ENCODE measurements around the gene UNC119B.

The UNC119B gene

GRCh38 chr12:120713861-120714482 is 3.7 kb downstream of the UNC119B start:
- Mint-ChIP-seq H3K36me3 (ENCODE audit: insufficient read depth) (peaks cover 24% of the 10 kb centered on the region), H3K27ac (no peak overlapping the region), H3K4me1 (ENCODE audit: low read depth in 2 of 2) (peaks cover 29 to 31% of the 10 kb centered on the region in 2 donors), H3K4me3 (no peak overlapping the region), H3K27me3 (no peaks in the 10 kb centered on the region), H3K9me3 (no peaks in the 10 kb centered on the region)
- peak; percentile 67 for ATAC-seq (replicated peaks)
- DNase-seq: peak; percentile 76 to 80 (median 78)

GRCh38 chr12:120718055-120718454 is 7.8 kb downstream of the UNC119B start:
- H3K27me3 Mint-ChIP-seq: no peaks in the 10 kb centered on the region
- peaks cover 6 to 11% of the 10 kb centered on the region in 2 donors for H3K4me1 Mint-ChIP-seq (ENCODE audit: low read depth in 2 of 2)
- H3K27ac Mint-ChIP-seq: no peak overlapping the region
- H3K36me3 Mint-ChIP-seq (ENCODE audit: insufficient read depth): peaks cover 34% of the 10 kb centered on the region
- no peak for ATAC-seq (replicated peaks)
- DNase-seq: no peak
- no peak overlapping the region for H3K4me3 Mint-ChIP-seq
- H3K9me3 Mint-ChIP-seq: no peaks in the 10 kb centered on the region

GRCh38 chr12:120719072-120719471 is 8.8 kb downstream of the UNC119B start:
- Mint-ChIP-seq H3K9me3 (no peaks in the 10 kb centered on the region), H3K4me1 (ENCODE audit: low read depth in 2 of 2) (peaks cover 1 to 5% of the 10 kb centered on the region in 2 donors), H3K27me3 (no peaks in the 10 kb centered on the region), H3K36me3 (ENCODE audit: insufficient read depth) (peaks cover 34% of the 10 kb centered on the region), H3K27ac (no peak overlapping the region), H3K4me3 (no peak overlapping the region)
- DNase-seq (no peak), ATAC-seq (replicated peaks) (no peak)

- H3K4me1 Mint-ChIP-seq (ENCODE audit: low read depth in 2 of 2): peaks cover 2 to 6% of the 10 kb centered on the region in 2 donors
- H3K36me3 Mint-ChIP-seq (ENCODE audit: insufficient read depth): peaks cover 34% of the 10 kb centered on the region
- no peak overlapping the region for H3K4me3 Mint-ChIP-seq
These were observed 9.4 kb downstream of the UNC119B start for GRCh38 chr12:120719496-120720233.

GRCh38 chr12:120720234-120720986 is 10.2 kb downstream of the UNC119B start:
- Mint-ChIP-seq H3K4me3 (no peak overlapping the region), H3K4me1 (ENCODE audit: low read depth in 2 of 2) (peaks cover 9 to 12% of the 10 kb centered on the region in 2 donors), H3K27ac (no peak overlapping the region), H3K27me3 (no peaks in the 10 kb centered on the region), H3K36me3 (ENCODE audit: insufficient read depth) (peaks cover 30% of the 10 kb centered on the region), H3K9me3 (no peaks in the 10 kb centered on the region)
- ATAC-seq (replicated peaks) (no peak), DNase-seq (no peak)

More at GRCh38 chr12:120719496-120720233, 9.4 kb downstream of the UNC119B start:
- Mint-ChIP-seq H3K9me3 (no peaks in the 10 kb centered on the region), H3K27me3 (no peaks in the 10 kb centered on the region), H3K27ac (no peak overlapping the region)
- ATAC-seq (replicated peaks) (no peak), DNase-seq (no peak)

- Mint-ChIP-seq H3K36me3 (ENCODE audit: insufficient read depth) (peaks cover 27% of the 10 kb centered on the region), H3K4me1 (ENCODE audit: low read depth in 2 of 2) (peaks cover 13 to 15% of the 10 kb centered on the region in 2 donors), H3K4me3 (no peak overlapping the region), H3K27ac (no peak overlapping the region), H3K9me3 (no peaks in the 10 kb centered on the region), H3K27me3 (no peaks in the 10 kb centered on the region)
- ATAC-seq (replicated peaks): no peak
- no peak for DNase-seq
These were observed 10.9 kb downstream of the UNC119B start for GRCh38 chr12:120720987-120721801.

- Mint-ChIP-seq H3K4me3 (no peak overlapping the region), H3K4me1 (ENCODE audit: low read depth in 2 of 2) (peaks cover 18 to 19% of the 10 kb centered on the region in 2 donors), H3K36me3 (ENCODE audit: insufficient read depth) (peaks cover 25% of the 10 kb centered on the region), H3K27me3 (no peaks in the 10 kb centered on the region), H3K27ac (no peak overlapping the region), H3K9me3 (no peaks in the 10 kb centered on the region)
- ATAC-seq (replicated peaks) (no peak), DNase-seq (no peak)
These were observed 11.6 kb downstream of the UNC119B start for GRCh38 chr12:120721866-120722265.

- Mint-ChIP-seq H3K36me3 (ENCODE audit: insufficient read depth) (peaks cover 20% of the 10 kb centered on the region), H3K9me3 (no peaks in the 10 kb centered on the region), H3K4me3 (no peak overlapping the region), H3K4me1 (ENCODE audit: low read depth in 2 of 2) (peaks cover 18 to 19% of the 10 kb centered on the region in 2 donors), H3K27me3 (no peaks in the 10 kb centered on the region), H3K27ac (no peak overlapping the region)
- no peak for DNase-seq
- ATAC-seq (replicated peaks): no peak
These were observed 12.5 kb downstream of the UNC119B start for GRCh38 chr12:120722784-120723183.

- Mint-ChIP-seq H3K4me3 (peak overlapping the region; percentile 89 to 91), H3K27me3 (no peaks in the 10 kb centered on the region), H3K9me3 (no peaks in the 10 kb centered on the region), H3K36me3 (ENCODE audit: insufficient read depth) (peaks cover 8% of the 10 kb centered on the region), H3K4me1 (ENCODE audit: low read depth in 2 of 2) (peaks cover 15 to 18% of the 10 kb centered on the region in 2 donors), H3K27ac (no peak overlapping the region)
- no peak for ATAC-seq (replicated peaks)
- DNase-seq: no peak
These were observed 14.5 kb downstream of the UNC119B start for GRCh38 chr12:120724720-120725119.

- Mint-ChIP-seq H3K36me3 (ENCODE audit: insufficient read depth) (peaks cover 7% of the 10 kb centered on the region), H3K27me3 (no peaks in the 10 kb centered on the region), H3K9me3 (no peaks in the 10 kb centered on the region), H3K4me3 (peak overlapping the region; percentile 89 to 91), H3K4me1 (ENCODE audit: low read depth in 2 of 2) (peaks cover 15 to 18% of the 10 kb centered on the region in 2 donors), H3K27ac (peak overlapping the region in 1 of 2 donors; percentile 92)
- no peak for ATAC-seq (replicated peaks)
- no peak for DNase-seq
These were observed 14.9 kb downstream of the UNC119B start for GRCh38 chr12:120725151-120725658.

- Mint-ChIP-seq H3K27me3 (no peaks in the 10 kb centered on the region), H3K36me3 (ENCODE audit: insufficient read depth) (peaks cover 4% of the 10 kb centered on the region), H3K27ac (peak within 1 kb of the TSS; percentile 69 to 92), H3K4me3 (peak within 1 kb of the TSS; percentile 89 to 91), H3K9me3 (no peaks in the 10 kb centered on the region), H3K4me1 (ENCODE audit: low read depth in 2 of 2) (peaks cover 15 to 18% of the 10 kb centered on the region in 2 donors)
- DNase-seq (peak; percentile 85 to 88 (median 87)), ATAC-seq (replicated peaks) (peak; percentile 100)
These were observed 15.6 kb downstream of the UNC119B start, which contains the start of gene ACADS for GRCh38 chr12:120725659-120726509. ACADS (plus strand) TSS chr12:120725826; CDS start chr12:120725886, 60 bp downstream.

- Mint-ChIP-seq H3K36me3 (ENCODE audit: insufficient read depth) (peaks cover 4% of the 10 kb centered on the region), H3K4me3 (peak overlapping the region; percentile 89 to 91), H3K4me1 (ENCODE audit: low read depth in 2 of 2) (peaks cover 15 to 18% of the 10 kb centered on the region in 2 donors), H3K27me3 (no peaks in the 10 kb centered on the region), H3K27ac (peak overlapping the region; percentile 69 to 92), H3K9me3 (no peaks in the 10 kb centered on the region)
- DNase-seq (no peak), ATAC-seq (replicated peaks) (no peak)
These were observed 16.2 kb downstream of the UNC119B start for GRCh38 chr12:120726510-120726793.
